NCI-H2227 (cell line): ENCODE data around the gene FRMD3.

ENCODE experiments used
- DNase-seq: peaks from one replicate; lab custom pipeline; 2025; ENCODE audit not compliant: unreplicated experiment; lab: John Stamatoyannopoulos, UW

The FRMD3 gene

GRCh38 chr9:83240671-83241070 is 297.5 kb downstream of the FRMD3 start:
- no peak for DNase-seq

GRCh38 chr9:83239747-83240146 is 298.5 kb downstream of the FRMD3 start:
- no peak for DNase-seq

- DNase-seq: peak; percentile 1
These were observed 299.1 kb downstream of the FRMD3 start for GRCh38 chr9:83238871-83239640.

GRCh38 chr9:83236029-83236696 is 302.0 kb downstream of the FRMD3 start:
- no peak for DNase-seq

- no peak for DNase-seq
These were observed 302.7 kb downstream of the FRMD3 start for GRCh38 chr9:83235526-83235925.

- DNase-seq: no peak
These were observed 303.7 kb downstream of the FRMD3 start for GRCh38 chr9:83234541-83234940.

- no peak for DNase-seq
These were observed 304.6 kb downstream of the FRMD3 start for GRCh38 chr9:83233647-83234046.

- DNase-seq: no peak
These were observed 307.2 kb downstream of the FRMD3 start for GRCh38 chr9:83231039-83231438.

- no peak for DNase-seq
These were observed 317.5 kb downstream of the FRMD3 start for GRCh38 chr9:83220730-83221129.

- DNase-seq: peak; percentile 15
These were observed 318.2 kb downstream of the FRMD3 start for GRCh38 chr9:83219924-83220438.

- DNase-seq: peak; percentile 74
These were observed 318.9 kb downstream of the FRMD3 start for GRCh38 chr9:83219154-83219923.

GRCh38 chr9:83218411-83219090 is 319.6 kb downstream of the FRMD3 start:
- no peak for DNase-seq

- no peak for DNase-seq
These were observed 328.9 kb downstream of the FRMD3 start for GRCh38 chr9:83209188-83209731.

GRCh38 chr9:83208065-83208850 is 329.9 kb downstream of the FRMD3 start:
- no peak for DNase-seq

- no peak for DNase-seq
These were observed 334.2 kb downstream of the FRMD3 start for GRCh38 chr9:83204047-83204446.

GRCh38 chr9:83200531-83200930 is 337.7 kb downstream of the FRMD3 start:
- no peak for DNase-seq

- no peak for DNase-seq
These were observed 338.4 kb downstream of the FRMD3 start for GRCh38 chr9:83199832-83200231.

GRCh38 chr9:83199240-83199639 is 339.0 kb downstream of the FRMD3 start:
- peak; percentile 59 for DNase-seq

- DNase-seq: no peak
These were observed 339.8 kb downstream of the FRMD3 start for GRCh38 chr9:83198371-83198770.

- no peak for DNase-seq
These were observed 340.6 kb downstream of the FRMD3 start for GRCh38 chr9:83197591-83197990.
